GM23338 (cell line): ENCODE measurements around the gene FRMD4A. TPM values are rescaled to one million over a fixed set of nuclear protein-coding genes. Genes with fewer than 3 reads are reported as not detected.

Source experiments
- ATAC-seq: fragments of 200-7000 bp; cut with Tn5 transposase; 3 replicates; pipeline ENCODE4 v1.9.1; 2020
- DNase-seq: peaks from one replicate; pipeline ENCODE4 v3.0.0-alpha.2; 2015; ENCODE audit warnings: low spot score
- H2AFZ ChIP-seq: fragments of 200-600 bp; sonication (generic); 2 replicates; pipeline ENCODE4 v1.8.0; 2016; ENCODE audit warnings: antibody characterized with exemption, mild to moderate bottlenecking, moderate library complexity
- H3F3A ChIP-seq: fragments of 200-600 bp; sonication (generic); replicated peaks from 2 replicates; pipeline ENCODE4 v1.8.0; 2017; ENCODE audit warnings: antibody characterized with exemption, mixed run types, low read depth
- H3K27ac ChIP-seq: fragments of 200-600 bp; sonication (generic); 2 replicates; pipeline ENCODE4 v1.6.1; 2016; ENCODE audit warnings: low read depth
- H3K27me3 ChIP-seq: fragments of 200-600 bp; sonication (generic); 2 replicates; pipeline ENCODE4 v1.8.0; 2016; ENCODE audit warnings: mild to moderate bottlenecking, mixed run types, moderate library complexity; ENCODE audit not compliant: insufficient read depth
- H3K36me3 ChIP-seq: fragments of 200-600 bp; sonication (generic); 2 replicates; pipeline ENCODE4 v1.8.0; 2016; ENCODE audit warnings: mild to moderate bottlenecking; ENCODE audit not compliant: insufficient read depth
- H3K4me1 ChIP-seq: fragments of 200-600 bp; sonication (generic); 2 replicates; pipeline ENCODE4 v1.8.0; 2016; ENCODE audit warnings: mild to moderate bottlenecking, moderate library complexity; ENCODE audit not compliant: insufficient read depth
- H3K4me2 ChIP-seq: fragments of 200-600 bp; sonication (generic); 2 replicates; pipeline ENCODE4 v1.7.1; 2017; ENCODE audit warnings: mixed run types
- H3K4me3 ChIP-seq: fragments of 200-600 bp; sonication (generic); 2 replicates; pipeline ENCODE4 v1.6.1; 2016; ENCODE audit warnings: mixed run types
- H3K79me2 ChIP-seq: fragments of 200-600 bp; sonication (generic); replicated peaks from 2 replicates; pipeline ENCODE4 v1.8.0; 2017; ENCODE audit warnings: mild to moderate bottlenecking; ENCODE audit not compliant: insufficient read depth
- H3K9me2 ChIP-seq: fragments of 200-600 bp; sonication (generic); 2 replicates; pipeline ENCODE4 v1.8.0; 2017; ENCODE audit not compliant: insufficient read depth
- H4K20me1 ChIP-seq: fragments of 200-600 bp; sonication (generic); replicated peaks from 2 replicates; pipeline ENCODE4 v1.8.0; 2017; ENCODE audit warnings: mild to moderate bottlenecking; ENCODE audit not compliant: insufficient read depth
- H3K27ac Mint-ChIP-seq: 2 replicates; pipeline ENCODE4 v1.8.0; 2020; ENCODE audit warnings: inconsistent platforms, mild to moderate bottlenecking, moderate library complexity, mixed read lengths
- H3K27me3 Mint-ChIP-seq: 3 replicates; pipeline ENCODE4 v1.8.0; 2022; ENCODE audit warnings: low read depth, mild to moderate bottlenecking, moderate library complexity, mixed read lengths, inconsistent platforms; ENCODE audit not compliant: insufficient read depth, poor library complexity
- H3K36me3 Mint-ChIP-seq: 3 replicates; pipeline ENCODE4 v1.8.0; 2021; ENCODE audit warnings: low read depth, mild to moderate bottlenecking, inconsistent platforms, moderate library complexity, mixed read lengths
- H3K4me1 Mint-ChIP-seq: 3 replicates; pipeline ENCODE4 v1.8.0; 2020; ENCODE audit warnings: mild to moderate bottlenecking, inconsistent platforms, mixed read lengths
- H3K4me3 Mint-ChIP-seq: 3 replicates; pipeline ENCODE4 v1.8.0; 2021; ENCODE audit warnings: moderate library complexity, mild to moderate bottlenecking, inconsistent platforms, mixed read lengths
- H3K9me3 Mint-ChIP-seq: 3 replicates; pipeline ENCODE4 v1.8.0; 2020; ENCODE audit warnings: moderate library complexity, mild to moderate bottlenecking, inconsistent platforms, mixed read lengths
- JUNB ChIP-seq: IDR thresholded peaks from one replicate; pipeline ENCODE4 v1.6.1; 2016; ENCODE audit warnings: antibody characterized with exemption; ENCODE audit not compliant: unreplicated experiment
- ZNF331 ChIP-seq: fragments of 250-450 bp; sonication (Bioruptor Pico); IDR thresholded peaks from 2 replicates; pipeline ENCODE4 v1.5.0; 2020; ENCODE audit warnings: low read depth, mild to moderate bottlenecking, moderate library complexity
- polyA plus RNA-seq: library from polyadenylated mRNA; unstranded; fragments of >200 nt; fragmentation: Nextera tagmentation; extraction: Ambion mirVana; gene quantifications from 2 replicates; pipeline ENCODE4 v1.2.1, GENCODE V29; 2016
- total RNA-seq: library from RNA; depleted of rRNA; stranded (reverse); fragments of >200 nt; shearing (Covaris generic); gene quantifications from 2 replicates; pipeline ENCODE4 v1.2.3, GENCODE V29; 2014
- TF ChIP-seq, protein P1 (sequence below): fragments of 250-450 bp; sonication (Bioruptor Pico); IDR thresholded peaks from 2 replicates; pipeline ENCODE4 v1.5.0; 2020; ENCODE audit warnings: mild to moderate bottlenecking, moderate library complexity
- TF ChIP-seq, protein P2 (sequence below), 2 experiments: fragments of 200-600 bp in 1 of 2; sonication (generic) in 1 of 2; conservative IDR thresholded peaks; 2 replicates each; pipeline versions ENCODE4 v1.5.1 to v1.6.1; 2016 to 2017; ENCODE audit warnings: antibody characterized with exemption in 2 of 2, low read depth in 2 of 2, mild to moderate bottlenecking in 2 of 2, moderate library complexity in 1 of 2

The FRMD4A gene
- total and polyA plus RNA-seq, 2 experiments from 2014 or later, result 14.0 to 20.1 TPM

DNA sequence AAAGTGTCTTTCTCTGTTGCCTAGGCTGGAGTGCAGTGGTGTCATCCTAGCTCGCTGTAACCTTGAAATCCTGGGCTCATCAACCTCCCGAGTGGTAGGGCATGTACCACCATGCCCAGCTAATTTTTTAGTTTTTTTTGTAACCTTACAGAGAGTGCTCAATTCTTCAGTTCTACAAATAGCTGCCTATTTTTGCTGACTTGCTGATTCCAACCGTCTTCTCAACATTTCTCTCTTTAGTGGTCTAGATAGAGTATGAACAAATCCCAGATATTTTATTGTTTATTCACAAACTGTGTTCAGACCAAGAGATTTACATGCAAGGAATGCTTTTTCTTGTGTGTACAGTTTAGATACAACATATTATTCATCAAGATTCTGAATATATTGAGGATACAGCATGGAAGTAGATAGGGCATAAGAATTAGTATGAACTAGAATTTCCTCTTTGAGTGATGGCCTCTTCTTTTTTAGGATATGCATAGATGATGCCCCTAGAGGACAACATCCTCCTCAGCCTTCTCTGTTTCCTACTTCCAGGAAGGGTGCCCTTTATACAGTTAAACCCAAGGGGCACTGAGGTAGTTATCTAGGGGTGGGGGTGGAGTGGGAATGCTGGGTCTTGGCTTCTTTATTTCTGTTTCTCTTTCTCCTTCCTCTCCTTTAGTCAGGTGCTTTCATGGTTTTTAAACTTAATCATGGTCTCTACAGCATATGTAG is 717.9 kb downstream of the FRMD4A start:
- no peaks in the 10 kb centered on the region for H3K9me3 Mint-ChIP-seq
- H3F3A ChIP-seq, result no peaks in the 10 kb centered on the region
- H3K4me1 ChIP-seq, result peaks cover 27% of the 10 kb centered on the region
- H3K4me2 ChIP-seq, result no peak overlapping the region
- peaks cover 20% of the 10 kb centered on the region; the same call in 2 of the 3 replicates for H3K36me3 Mint-ChIP-seq
- H3K79me2 ChIP-seq, result no peaks in the 10 kb centered on the region
- H3K9me2 ChIP-seq, result no peaks in the 10 kb centered on the region
- no peaks in the 10 kb centered on the region; the same call in 1 of the 2 replicates for H3K36me3 ChIP-seq
- no peak overlapping the region for H3K4me3 ChIP-seq
- H4K20me1 ChIP-seq, result no peaks in the 10 kb centered on the region
- no peak for TF ChIP-seq JUNB
- TF ChIP-seq, protein P1, sequence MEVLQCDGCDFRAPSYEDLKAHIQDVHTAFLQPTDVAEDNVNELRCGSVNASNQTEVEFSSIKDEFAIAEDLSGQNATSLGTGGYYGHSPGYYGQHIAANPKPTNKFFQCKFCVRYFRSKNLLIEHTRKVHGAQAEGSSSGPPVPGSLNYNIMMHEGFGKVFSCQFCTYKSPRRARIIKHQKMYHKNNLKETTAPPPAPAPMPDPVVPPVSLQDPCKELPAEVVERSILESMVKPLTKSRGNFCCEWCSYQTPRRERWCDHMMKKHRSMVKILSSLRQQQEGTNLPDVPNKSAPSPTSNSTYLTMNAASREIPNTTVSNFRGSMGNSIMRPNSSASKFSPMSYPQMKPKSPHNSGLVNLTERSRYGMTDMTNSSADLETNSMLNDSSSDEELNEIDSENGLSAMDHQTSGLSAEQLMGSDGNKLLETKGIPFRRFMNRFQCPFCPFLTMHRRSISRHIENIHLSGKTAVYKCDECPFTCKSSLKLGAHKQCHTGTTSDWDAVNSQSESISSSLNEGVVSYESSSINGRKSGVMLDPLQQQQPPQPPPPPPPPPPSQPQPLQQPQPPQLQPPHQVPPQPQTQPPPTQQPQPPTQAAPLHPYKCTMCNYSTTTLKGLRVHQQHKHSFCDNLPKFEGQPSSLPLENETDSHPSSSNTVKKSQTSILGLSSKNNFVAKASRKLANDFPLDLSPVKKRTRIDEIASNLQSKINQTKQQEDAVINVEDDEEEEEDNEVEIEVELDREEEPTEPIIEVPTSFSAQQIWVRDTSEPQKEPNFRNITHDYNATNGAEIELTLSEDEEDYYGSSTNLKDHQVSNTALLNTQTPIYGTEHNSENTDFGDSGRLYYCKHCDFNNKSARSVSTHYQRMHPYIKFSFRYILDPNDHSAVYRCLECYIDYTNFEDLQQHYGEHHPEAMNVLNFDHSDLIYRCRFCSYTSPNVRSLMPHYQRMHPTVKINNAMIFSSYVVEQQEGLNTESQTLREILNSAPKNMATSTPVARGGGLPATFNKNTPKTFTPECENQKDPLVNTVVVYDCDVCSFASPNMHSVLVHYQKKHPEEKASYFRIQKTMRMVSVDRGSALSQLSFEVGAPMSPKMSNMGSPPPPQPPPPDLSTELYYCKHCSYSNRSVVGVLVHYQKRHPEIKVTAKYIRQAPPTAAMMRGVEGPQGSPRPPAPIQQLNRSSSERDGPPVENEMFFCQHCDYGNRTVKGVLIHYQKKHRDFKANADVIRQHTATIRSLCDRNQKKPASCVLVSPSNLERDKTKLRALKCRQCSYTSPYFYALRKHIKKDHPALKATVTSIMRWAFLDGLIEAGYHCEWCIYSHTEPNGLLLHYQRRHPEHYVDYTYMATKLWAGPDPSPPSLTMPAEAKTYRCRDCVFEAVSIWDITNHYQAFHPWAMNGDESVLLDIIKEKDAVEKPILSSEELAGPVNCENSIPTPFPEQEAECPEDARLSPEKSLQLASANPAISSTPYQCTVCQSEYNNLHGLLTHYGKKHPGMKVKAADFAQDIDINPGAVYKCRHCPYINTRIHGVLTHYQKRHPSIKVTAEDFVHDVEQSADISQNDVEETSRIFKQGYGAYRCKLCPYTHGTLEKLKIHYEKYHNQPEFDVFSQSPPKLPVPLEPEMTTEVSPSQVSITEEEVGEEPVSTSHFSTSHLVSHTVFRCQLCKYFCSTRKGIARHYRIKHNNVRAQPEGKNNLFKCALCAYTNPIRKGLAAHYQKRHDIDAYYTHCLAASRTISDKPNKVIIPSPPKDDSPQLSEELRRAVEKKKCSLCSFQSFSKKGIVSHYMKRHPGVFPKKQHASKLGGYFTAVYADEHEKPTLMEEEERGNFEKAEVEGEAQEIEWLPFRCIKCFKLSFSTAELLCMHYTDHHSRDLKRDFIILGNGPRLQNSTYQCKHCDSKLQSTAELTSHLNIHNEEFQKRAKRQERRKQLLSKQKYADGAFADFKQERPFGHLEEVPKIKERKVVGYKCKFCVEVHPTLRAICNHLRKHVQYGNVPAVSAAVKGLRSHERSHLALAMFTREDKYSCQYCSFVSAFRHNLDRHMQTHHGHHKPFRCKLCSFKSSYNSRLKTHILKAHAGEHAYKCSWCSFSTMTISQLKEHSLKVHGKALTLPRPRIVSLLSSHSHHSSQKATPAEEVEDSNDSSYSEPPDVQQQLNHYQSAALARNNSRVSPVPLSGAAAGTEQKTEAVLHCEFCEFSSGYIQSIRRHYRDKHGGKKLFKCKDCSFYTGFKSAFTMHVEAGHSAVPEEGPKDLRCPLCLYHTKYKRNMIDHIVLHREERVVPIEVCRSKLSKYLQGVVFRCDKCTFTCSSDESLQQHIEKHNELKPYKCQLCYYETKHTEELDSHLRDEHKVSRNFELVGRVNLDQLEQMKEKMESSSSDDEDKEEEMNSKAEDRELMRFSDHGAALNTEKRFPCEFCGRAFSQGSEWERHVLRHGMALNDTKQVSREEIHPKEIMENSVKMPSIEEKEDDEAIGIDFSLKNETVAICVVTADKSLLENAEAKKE (CRISPR knock-in tag), result no peak
- TF ChIP-seq, protein P2, sequence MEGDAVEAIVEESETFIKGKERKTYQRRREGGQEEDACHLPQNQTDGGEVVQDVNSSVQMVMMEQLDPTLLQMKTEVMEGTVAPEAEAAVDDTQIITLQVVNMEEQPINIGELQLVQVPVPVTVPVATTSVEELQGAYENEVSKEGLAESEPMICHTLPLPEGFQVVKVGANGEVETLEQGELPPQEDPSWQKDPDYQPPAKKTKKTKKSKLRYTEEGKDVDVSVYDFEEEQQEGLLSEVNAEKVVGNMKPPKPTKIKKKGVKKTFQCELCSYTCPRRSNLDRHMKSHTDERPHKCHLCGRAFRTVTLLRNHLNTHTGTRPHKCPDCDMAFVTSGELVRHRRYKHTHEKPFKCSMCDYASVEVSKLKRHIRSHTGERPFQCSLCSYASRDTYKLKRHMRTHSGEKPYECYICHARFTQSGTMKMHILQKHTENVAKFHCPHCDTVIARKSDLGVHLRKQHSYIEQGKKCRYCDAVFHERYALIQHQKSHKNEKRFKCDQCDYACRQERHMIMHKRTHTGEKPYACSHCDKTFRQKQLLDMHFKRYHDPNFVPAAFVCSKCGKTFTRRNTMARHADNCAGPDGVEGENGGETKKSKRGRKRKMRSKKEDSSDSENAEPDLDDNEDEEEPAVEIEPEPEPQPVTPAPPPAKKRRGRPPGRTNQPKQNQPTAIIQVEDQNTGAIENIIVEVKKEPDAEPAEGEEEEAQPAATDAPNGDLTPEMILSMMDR (conservative IDR thresholded peaks at IDR 0.05; ENCODE audit: low read depth in 2 of 2), result no peak
- no peak for TF ChIP-seq ZNF331 (CRISPR knock-in tag)
- H3K27me3 Mint-ChIP-seq, result no peaks in the 10 kb centered on the region
- H3K4me3 Mint-ChIP-seq, result no peak overlapping the region
- DNase-seq (no peak), ATAC-seq (no peak)
- H3K4me1 Mint-ChIP-seq, result peaks cover 33% of the 10 kb centered on the region
- no peak overlapping the region for H3K27ac Mint-ChIP-seq
- H3K27ac ChIP-seq, result no peak overlapping the region
- no peaks in the 10 kb centered on the region for H3K27me3 ChIP-seq
- H2AFZ ChIP-seq, result no peak overlapping the region
